ENCODE results near the gene FAM118B.

GRCh38 chr11:126219547-126219946 lies 8.0 kb downstream of the FAM118B start:
- no peak for TF ChIP-seq CTCF (IDR thresholded peaks at IDR 0.05)
- TF ChIP-seq REST (IDR thresholded peaks at IDR 0.05; ENCODE audit: insufficient read depth in 1 of 2, low read depth in 2 of 2, low read length in 1 of 2) = no peak
- no peak for TF ChIP-seq POLR2AphosphoS5 (IDR thresholded peaks at IDR 0.05; ENCODE audit: low read depth, low read length)
- TF ChIP-seq TCF7L2 (IDR thresholded peaks at IDR 0.05; ENCODE audit: low read depth, low read length) = no peak
- TF ChIP-seq SIN3A (IDR thresholded peaks at IDR 0.05; ENCODE audit: borderline replicate concordance, insufficient read depth, low read depth, low read length) = no peak

All from Panc1 (cell line).